HCT116 (cell line): ENCODE measurements around the gene SERPINB4. TPM values are rescaled to one million over a fixed set of nuclear protein-coding genes. Genes with fewer than 3 reads are reported as not detected.

Experiments
- ATAC-seq: fragments of 200-7000 bp; cut with Tn5 transposase; 2 replicates; pipeline ENCODE4 v1.9.1; 2020; ENCODE audit warnings: mild to moderate bottlenecking, moderate library complexity
- BruUV-seq: library from RNA; stranded (reverse); fragments of 400-500 nt; replicated peaks from 2 replicates; lab custom pipeline; 2021; lab: Mats Ljungman, UMichigan
- CTCF ChIA-PET: fragments of 300-600 bp; sonication (Branson Sonifier 250); formaldehyde crosslinking; loops from one replicate; lab custom pipeline; 2021; ENCODE audit warnings: antibody characterized with exemption; lab: Charles Lee
- POLR2A ChIA-PET: fragments of 300-600, 350-600 bp; sonication (Branson Sonifier 250); formaldehyde crosslinking; loops from one replicate; lab custom pipeline; 2021; ENCODE audit warnings: antibody characterized with exemption; lab: Charles Lee
- RAD21 ChIA-PET, 2 experiments: fragments of 300-600 bp; sonication (Branson Sonifier 250); formaldehyde crosslinking; loops; one replicate each; lab custom pipeline; 2023; ENCODE audit warnings: low total read pairs in 2 of 2; ENCODE audit not compliant: uncharacterized antibody in 2 of 2, unreplicated experiment in 2 of 2, low non-redundant PET in 1 of 2; lab: Charles Lee
- DNase-seq: peaks from one replicate; pipeline ENCODE4 v3.0.0-alpha.2; 2010; ENCODE audit warnings: low read depth, low spot score
- H2AFZ ChIP-seq: fragments of 200-600 bp; shearing (Covaris generic), sonication (generic); 2 replicates; pipeline ENCODE4 v1.6.1; 2017; ENCODE audit warnings: low read depth, mixed run types, mixed read lengths, antibody characterized with exemption, low read length; ENCODE audit not compliant: poor library complexity, severe bottlenecking
- H3K27ac ChIP-seq: 2 replicates; pipeline ENCODE4 v1.5.1; 2012; ENCODE audit warnings: low read depth, low read length
- H3K27me3 ChIP-seq: fragments of 200-600 bp; sonication (generic); 2 replicates; pipeline ENCODE4 v1.6.1; 2016; ENCODE audit warnings: mixed run types, low read length, mixed read lengths; ENCODE audit not compliant: insufficient read depth
- H3K36me3 ChIP-seq, 2 experiments: fragments of 200-500 bp in 1 of 2; fragments of 200-600 bp in 1 of 2; sonication (Bioruptor generic) in 1 of 2; sonication (generic) in 1 of 2; 2 replicates each; pipeline versions ENCODE4 v1.5.1 to v1.6.1; 2014 to 2016; ENCODE audit warnings: low read length in 2 of 2, inconsistent platforms in 1 of 2, mixed read lengths in 1 of 2, mixed run types in 1 of 2; ENCODE audit not compliant: insufficient read depth in 2 of 2, control insufficient read depth in 1 of 2
- H3K4me1 ChIP-seq, 2 experiments: fragments of 200-600 bp in 1 of 2; sonication (generic) in 1 of 2; 2 replicates each; pipeline versions ENCODE4 v1.5.1 to v1.6.1; 2012 to 2017; ENCODE audit warnings: low read length in 2 of 2, inconsistent platforms in 1 of 2, mild to moderate bottlenecking in 1 of 2, mixed read lengths in 1 of 2, mixed run types in 1 of 2, moderate library complexity in 1 of 2; ENCODE audit not compliant: insufficient read depth in 2 of 2, control insufficient read depth in 1 of 2
- H3K4me2 ChIP-seq: fragments of 200-600 bp; sonication (generic); 2 replicates; pipeline ENCODE4 v1.6.1; 2017; ENCODE audit warnings: mixed run types, low read length, mixed read lengths
- H3K4me3 ChIP-seq, 2 experiments: fragments of 200-600 bp in 1 of 2; sonication (generic) in 1 of 2; replicated peaks in 1 of 2; 2 replicates each; pipeline ENCODE4 v1.5.1; 2011 to 2016; ENCODE audit warnings: low read length in 2 of 2, control low read depth in 1 of 2, low read depth in 1 of 2, mild to moderate bottlenecking in 1 of 2, mixed read lengths in 1 of 2, mixed run types in 1 of 2
- H3K79me2 ChIP-seq: fragments of 200-600 bp; sonication (generic); 2 replicates; pipeline ENCODE4 v1.6.1; 2017; ENCODE audit warnings: mild to moderate bottlenecking, mixed run types, low read length, moderate library complexity, mixed read lengths; ENCODE audit not compliant: insufficient read depth
- H3K9ac ChIP-seq: fragments of 200-600 bp; sonication (generic); 2 replicates; pipeline ENCODE4 v1.6.1; 2016; ENCODE audit warnings: low read length, mixed read lengths
- H3K9me2 ChIP-seq: fragments of 200-600 bp; sonication (generic), shearing (Covaris generic); 2 replicates; pipeline ENCODE4 v1.6.1; 2017; ENCODE audit warnings: mixed run types, mild to moderate bottlenecking, moderate library complexity; ENCODE audit not compliant: insufficient read depth
- H3K9me3 ChIP-seq, 2 experiments: fragments of 200-500 bp in 1 of 2; fragments of 200-600 bp in 1 of 2; sonication (Bioruptor generic) in 1 of 2; sonication (generic) in 1 of 2; 2 replicates each; pipeline ENCODE4 v1.6.1; 2014 to 2017; ENCODE audit warnings: low read length in 2 of 2, mixed read lengths in 2 of 2, inconsistent platforms in 1 of 2, low read depth in 1 of 2, mild to moderate bottlenecking in 1 of 2, mixed run types in 1 of 2, moderate library complexity in 1 of 2; ENCODE audit not compliant: control insufficient read depth in 1 of 2, insufficient read depth in 1 of 2
- H4K20me1 ChIP-seq: fragments of 200-600 bp; sonication (generic), shearing (Covaris generic); 2 replicates; pipeline ENCODE4 v1.6.1; 2017; ENCODE audit warnings: mixed run types, mild to moderate bottlenecking, moderate library complexity; ENCODE audit not compliant: insufficient read depth
- CBX3 ChIP-seq: IDR thresholded peaks from 2 replicates; pipeline ENCODE4 v1.6.1; 2012; ENCODE audit warnings: low read depth
- EGR1 ChIP-seq: IDR thresholded peaks from 2 replicates; pipeline ENCODE4 v1.6.1; 2012; ENCODE audit warnings: low read depth
- FOSL1 ChIP-seq: IDR thresholded peaks from 2 replicates; pipeline ENCODE4 v1.6.1; 2012; ENCODE audit warnings: low read depth
- JUND ChIP-seq: IDR thresholded peaks from 2 replicates; pipeline ENCODE4 v1.6.1; 2012
- SP1 ChIP-seq: IDR thresholded peaks from 2 replicates; pipeline ENCODE4 v1.6.1; 2012; ENCODE audit warnings: low read depth
- SRF ChIP-seq: IDR thresholded peaks from 2 replicates; pipeline ENCODE4 v1.6.1; 2012; ENCODE audit warnings: low read depth
- TCF7L2 ChIP-seq: IDR thresholded peaks from 2 replicates; pipeline ENCODE4 v1.7.0; 2011; ENCODE audit warnings: borderline replicate concordance, inconsistent platforms; ENCODE audit not compliant: insufficient read depth, insufficient read length; ENCODE audit errors: extremely low read depth
- YY1 ChIP-seq: IDR thresholded peaks from 2 replicates; pipeline ENCODE4 v1.6.1; 2011; ENCODE audit warnings: low read length, low read depth, moderate library complexity, mild to moderate bottlenecking; ENCODE audit not compliant: insufficient replicate concordance; ENCODE audit errors: extremely low read depth
- ZFX ChIP-seq: fragments of 450-650 bp; IDR thresholded peaks from 2 replicates; pipeline ENCODE4 v1.6.1; 2017
- intact Hi-C: fragments of 100-400 bp; cut with micrococcal nuclease; formaldehyde crosslinking; loops from 2 replicates; pipeline ENCODE4 v1.10.0; 2022
- total RNA-seq: library from RNA; stranded (reverse); gene quantifications from one replicate; pipeline ENCODE4 v1.2.1, GENCODE V29; 2021; ENCODE audit not compliant: unreplicated experiment
- TF ChIP-seq, protein P1 (sequence below), 3 experiments: fragments of 200-600 bp in 1 of 3; sonication (generic) in 1 of 3; IDR thresholded peaks in 2 of 3; conservative IDR thresholded peaks in 1 of 3; 2 replicates each; pipeline ENCODE4 v1.5.1; 2012 to 2017; ENCODE audit warnings: low read depth in 2 of 3, low read length in 2 of 3, antibody characterized with exemption in 1 of 3, borderline replicate concordance in 1 of 3, control low read depth in 1 of 3, mild to moderate bottlenecking in 1 of 3, mixed read lengths in 1 of 3, mixed run types in 1 of 3, moderate library complexity in 1 of 3; ENCODE audit not compliant: insufficient read depth in 1 of 3
- TF ChIP-seq, protein P2 (sequence below): IDR thresholded peaks from 2 replicates; pipeline ENCODE4 v1.6.1; 2012; ENCODE audit warnings: low read depth

SERPINB4 gene
- total RNA-seq, 1 experiment from 2014 or later = not detected

DNA sequence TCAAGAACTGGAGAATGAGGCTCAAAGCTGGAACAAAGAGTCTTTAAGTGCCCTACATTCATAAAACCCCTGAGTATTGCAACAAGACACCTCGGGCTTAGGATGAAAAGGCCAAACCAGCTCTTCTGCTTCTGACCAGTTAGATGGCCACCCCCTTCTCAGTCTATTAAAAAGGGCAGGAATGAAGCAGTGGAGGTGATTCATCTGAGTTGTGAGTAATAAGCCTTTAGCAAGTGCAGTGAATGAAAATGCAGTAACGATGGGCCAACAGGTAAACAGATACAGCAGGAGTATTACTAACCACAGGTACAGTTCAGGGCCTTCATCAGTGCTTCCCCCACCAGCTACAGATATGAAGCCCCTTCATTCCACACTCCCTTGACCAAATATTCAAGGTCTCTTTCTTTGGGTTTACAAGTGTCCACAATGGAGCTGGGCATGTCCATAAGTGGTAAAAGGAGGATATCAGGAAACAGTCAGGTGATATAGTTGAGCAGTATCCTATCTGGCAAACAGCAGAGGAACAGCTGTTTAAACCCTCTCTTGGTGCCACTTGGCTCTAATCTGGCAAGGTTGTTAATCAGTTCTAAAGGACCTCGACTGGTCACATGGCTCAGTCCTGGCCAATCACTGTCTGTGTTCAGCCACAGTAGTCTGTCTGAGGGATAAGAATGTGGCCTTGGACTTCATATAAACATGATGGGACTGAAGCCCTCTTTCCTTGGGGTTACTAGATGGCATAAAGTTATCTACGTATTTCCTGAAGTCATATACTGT, 39.1 kb downstream of the SERPINB4 start (continued):
- no peak for TF ChIP-seq ZFX
- TF ChIP-seq FOSL1 = peak; percentile 67
- no peak for TF ChIP-seq YY1
- no peak for TF ChIP-seq EGR1

DNA sequence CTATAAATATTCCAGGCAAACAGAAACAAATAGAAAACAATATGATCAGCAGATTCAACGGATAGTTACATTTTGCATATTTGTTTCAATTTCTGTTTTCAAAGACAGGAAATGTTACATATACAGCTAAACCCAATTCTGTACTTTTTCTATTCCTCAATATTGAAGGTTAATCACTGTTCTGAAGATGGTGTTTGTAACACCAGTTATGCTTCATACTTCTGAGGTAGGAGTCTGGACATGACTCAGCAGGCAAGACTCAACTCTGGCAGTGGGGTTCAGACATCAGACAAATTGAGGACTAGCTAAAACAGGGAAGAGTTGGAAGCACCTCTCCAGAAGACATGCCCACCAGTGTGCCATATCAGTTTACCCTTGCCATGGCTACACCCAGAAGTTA, 40.3 kb downstream of the SERPINB4 start:
- Histone ChIP-seq H3K79me2 (no peaks in the 10 kb centered on the region), H3K9me3 (no peaks in the 10 kb centered on the region), H3K9ac (no peak overlapping the region), H3K4me2 (peak overlapping the region; percentile 18)
- intact Hi-C loops = no loop called here
- DNase-seq (no peak), ATAC-seq (no peak)
- ChIA-PET POLR2A (no interaction called here), CTCF (no interaction called here)
- no TSS peak for BruUV-seq
- TF ChIP-seq ZFX (no peak), FOSL1 (peak; percentile 24; the same call in 1 of the 2 replicates)
- TF ChIP-seq, all 23 proteins: peak for 1
- peak overlapping the region; percentile 28 for H2AFZ ChIP-seq
- H3K27me3 ChIP-seq = no peaks in the 10 kb centered on the region
- no peaks in the 10 kb centered on the region for H3K9me2 ChIP-seq
- no peaks in the 10 kb centered on the region for H3K36me3 ChIP-seq
- H4K20me1 ChIP-seq = no peaks in the 10 kb centered on the region
- no peak overlapping the region for H3K27ac ChIP-seq
- H3K4me1 ChIP-seq = peaks cover 5 to 25% of the 10 kb centered on the region in 2 experiments; a peak in 3 of 4 replicates
- H3K4me3 ChIP-seq = no peak overlapping the region
- RAD21 ChIA-PET = no interaction called here

DNA sequence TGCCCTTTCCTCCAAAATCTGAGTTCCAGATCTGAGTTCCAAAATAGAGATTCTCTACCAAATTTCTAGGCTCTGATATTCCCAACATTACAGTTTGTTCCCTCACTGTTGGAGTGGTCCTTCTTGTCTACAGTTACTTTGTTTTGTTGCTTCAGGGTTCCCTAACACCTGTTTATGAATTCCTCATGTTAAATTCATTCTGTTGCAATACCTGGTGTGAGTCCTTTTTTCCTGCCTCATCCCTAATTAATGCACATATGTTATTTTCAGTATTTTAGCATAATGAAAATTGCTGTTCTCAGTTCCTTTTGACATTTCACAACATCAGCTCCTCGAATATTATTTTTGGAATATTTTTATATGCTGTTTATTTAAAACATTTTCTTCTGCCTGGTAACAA, 40.7 kb downstream of the SERPINB4 start:
- H3K4me3 ChIP-seq = no peak overlapping the region
- H3K9me2 ChIP-seq = no peaks in the 10 kb centered on the region
- intact Hi-C loops = no loop called here
- DNase-seq (no peak), ATAC-seq (no peak)
- 0 out of 2 replicates have a peak overlapping the region, but pooled peaks have one; percentile 18 for H3K4me2 ChIP-seq
- no peaks in the 10 kb centered on the region for H4K20me1 ChIP-seq
- ChIA-PET CTCF (no interaction called here), POLR2A (no interaction called here), RAD21 (no interaction called here)
- H3K4me1 ChIP-seq = peaks cover 5 to 25% of the 10 kb centered on the region in 2 experiments; a peak in 3 of 4 replicates
- no peaks in the 10 kb centered on the region for H3K79me2 ChIP-seq
- no peak overlapping the region for H3K9ac ChIP-seq
- BruUV-seq = no TSS peak
- no peaks in the 10 kb centered on the region for H3K9me3 ChIP-seq
- H3K27me3 ChIP-seq = no peaks in the 10 kb centered on the region
- no peak overlapping the region for H2AFZ ChIP-seq
- no peaks in the 10 kb centered on the region for H3K36me3 ChIP-seq
- no peak overlapping the region for H3K27ac ChIP-seq
- no peak for TF ChIP-seq SP1
- no peak for TF ChIP-seq JUND
- no peak for TF ChIP-seq SRF
- TF ChIP-seq, protein P1, sequence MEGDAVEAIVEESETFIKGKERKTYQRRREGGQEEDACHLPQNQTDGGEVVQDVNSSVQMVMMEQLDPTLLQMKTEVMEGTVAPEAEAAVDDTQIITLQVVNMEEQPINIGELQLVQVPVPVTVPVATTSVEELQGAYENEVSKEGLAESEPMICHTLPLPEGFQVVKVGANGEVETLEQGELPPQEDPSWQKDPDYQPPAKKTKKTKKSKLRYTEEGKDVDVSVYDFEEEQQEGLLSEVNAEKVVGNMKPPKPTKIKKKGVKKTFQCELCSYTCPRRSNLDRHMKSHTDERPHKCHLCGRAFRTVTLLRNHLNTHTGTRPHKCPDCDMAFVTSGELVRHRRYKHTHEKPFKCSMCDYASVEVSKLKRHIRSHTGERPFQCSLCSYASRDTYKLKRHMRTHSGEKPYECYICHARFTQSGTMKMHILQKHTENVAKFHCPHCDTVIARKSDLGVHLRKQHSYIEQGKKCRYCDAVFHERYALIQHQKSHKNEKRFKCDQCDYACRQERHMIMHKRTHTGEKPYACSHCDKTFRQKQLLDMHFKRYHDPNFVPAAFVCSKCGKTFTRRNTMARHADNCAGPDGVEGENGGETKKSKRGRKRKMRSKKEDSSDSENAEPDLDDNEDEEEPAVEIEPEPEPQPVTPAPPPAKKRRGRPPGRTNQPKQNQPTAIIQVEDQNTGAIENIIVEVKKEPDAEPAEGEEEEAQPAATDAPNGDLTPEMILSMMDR (IDR thresholded peaks at IDR 0.05 in 2 of 3, conservative IDR thresholded peaks at IDR 0.05 in 1 of 3; ENCODE audit: borderline replicate concordance in 1 of 3, insufficient read depth in 1 of 3, low read depth in 2 of 3, low read length in 2 of 3) = no peak
- TF ChIP-seq FOSL1 = no peak
- no peak for TF ChIP-seq TCF7L2
- TF ChIP-seq CBX3 = no peak
- TF ChIP-seq, protein P2, sequence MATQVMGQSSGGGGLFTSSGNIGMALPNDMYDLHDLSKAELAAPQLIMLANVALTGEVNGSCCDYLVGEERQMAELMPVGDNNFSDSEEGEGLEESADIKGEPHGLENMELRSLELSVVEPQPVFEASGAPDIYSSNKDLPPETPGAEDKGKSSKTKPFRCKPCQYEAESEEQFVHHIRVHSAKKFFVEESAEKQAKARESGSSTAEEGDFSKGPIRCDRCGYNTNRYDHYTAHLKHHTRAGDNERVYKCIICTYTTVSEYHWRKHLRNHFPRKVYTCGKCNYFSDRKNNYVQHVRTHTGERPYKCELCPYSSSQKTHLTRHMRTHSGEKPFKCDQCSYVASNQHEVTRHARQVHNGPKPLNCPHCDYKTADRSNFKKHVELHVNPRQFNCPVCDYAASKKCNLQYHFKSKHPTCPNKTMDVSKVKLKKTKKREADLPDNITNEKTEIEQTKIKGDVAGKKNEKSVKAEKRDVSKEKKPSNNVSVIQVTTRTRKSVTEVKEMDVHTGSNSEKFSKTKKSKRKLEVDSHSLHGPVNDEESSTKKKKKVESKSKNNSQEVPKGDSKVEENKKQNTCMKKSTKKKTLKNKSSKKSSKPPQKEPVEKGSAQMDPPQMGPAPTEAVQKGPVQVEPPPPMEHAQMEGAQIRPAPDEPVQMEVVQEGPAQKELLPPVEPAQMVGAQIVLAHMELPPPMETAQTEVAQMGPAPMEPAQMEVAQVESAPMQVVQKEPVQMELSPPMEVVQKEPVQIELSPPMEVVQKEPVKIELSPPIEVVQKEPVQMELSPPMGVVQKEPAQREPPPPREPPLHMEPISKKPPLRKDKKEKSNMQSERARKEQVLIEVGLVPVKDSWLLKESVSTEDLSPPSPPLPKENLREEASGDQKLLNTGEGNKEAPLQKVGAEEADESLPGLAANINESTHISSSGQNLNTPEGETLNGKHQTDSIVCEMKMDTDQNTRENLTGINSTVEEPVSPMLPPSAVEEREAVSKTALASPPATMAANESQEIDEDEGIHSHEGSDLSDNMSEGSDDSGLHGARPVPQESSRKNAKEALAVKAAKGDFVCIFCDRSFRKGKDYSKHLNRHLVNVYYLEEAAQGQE = no peak
